Activated CD8-positive, alpha-beta memory T cell treated with anti-CD3 and anti-CD28 coated beads, Interleukin-2, amount 50 U/mL, for 1 hour (primary cell): ENCODE data around the gene PPP1R12B.
"Not testable (repeated sequence)": the region's sequence is repeated elsewhere in the genome, so short reads cannot be mapped to it uniquely, and the experiment has no call there.

Source experiments
- DNase-seq: peaks from one replicate; pipeline ENCODE4 v3.0.0-alpha.2; 2020; ENCODE audit errors: extremely low read depth

PPP1R12B gene

GRCh38 chr1:202531812-202532616 is 183.5 kb downstream of the PPP1R12B start:
- DNase-seq: not testable (repeated sequence)

GRCh38 chr1:202539166-202539574 is 190.7 kb downstream of the PPP1R12B start:
- not testable (repeated sequence) for DNase-seq

- not testable (repeated sequence) for DNase-seq
Observed at GRCh38 chr1:202539583-202539982, 191.1 kb downstream of the PPP1R12B start.

GRCh38 chr1:202540014-202540413 is 191.5 kb downstream of the PPP1R12B start:
- no peak for DNase-seq

GRCh38 chr1:202540448-202540847 is 191.9 kb downstream of the PPP1R12B start:
- no peak for DNase-seq

- DNase-seq: not testable (repeated sequence)
Observed at GRCh38 chr1:202540858-202541257, 192.4 kb downstream of the PPP1R12B start.

- DNase-seq: not testable (repeated sequence)
Observed at GRCh38 chr1:202542415-202542814, 193.9 kb downstream of the PPP1R12B start.

- DNase-seq: not testable (repeated sequence)
Observed at GRCh38 chr1:202543537-202543936, 195.0 kb downstream of the PPP1R12B start.

GRCh38 chr1:202544766-202545449 is 196.4 kb downstream of the PPP1R12B start:
- DNase-seq: not testable (repeated sequence)

GRCh38 chr1:202545647-202546303 is 197.3 kb downstream of the PPP1R12B start:
- DNase-seq: not testable (repeated sequence)

- not testable (repeated sequence) for DNase-seq
Observed at GRCh38 chr1:202546377-202546776, 197.9 kb downstream of the PPP1R12B start.

- not testable (repeated sequence) for DNase-seq
Observed at GRCh38 chr1:202546796-202547195, 198.3 kb downstream of the PPP1R12B start.

GRCh38 chr1:202547215-202547614 is 198.7 kb downstream of the PPP1R12B start:
- no peak for DNase-seq

GRCh38 chr1:202550088-202550487 is 201.6 kb downstream of the PPP1R12B start:
- not testable (repeated sequence) for DNase-seq

- DNase-seq: no peak
Observed at GRCh38 chr1:202551683-202552082, 203.2 kb downstream of the PPP1R12B start.

GRCh38 chr1:202552615-202553014 is 204.1 kb downstream of the PPP1R12B start:
- DNase-seq: not testable (repeated sequence)

GRCh38 chr1:202553078-202553477 is 204.6 kb downstream of the PPP1R12B start:
- DNase-seq: not testable (repeated sequence)

GRCh38 chr1:202553560-202554038 is 205.1 kb downstream of the PPP1R12B start:
- DNase-seq: no peak

- not testable (repeated sequence) for DNase-seq
Observed at GRCh38 chr1:202554619-202555018, 206.1 kb downstream of the PPP1R12B start.

GRCh38 chr1:202556037-202556436 is 207.5 kb downstream of the PPP1R12B start:
- not testable (repeated sequence) for DNase-seq

GRCh38 chr1:202557662-202558061 is 209.2 kb downstream of the PPP1R12B start:
- not testable (repeated sequence) for DNase-seq

GRCh38 chr1:202561240-202561639 is 212.7 kb downstream of the PPP1R12B start:
- DNase-seq: no peak
